Naive B cell (primary cell): ENCODE results near the gene SPART. TPM values are rescaled to one million over a fixed set of nuclear protein-coding genes. Genes with fewer than 3 reads are reported as not detected.
A peak's percentile ranks its signal among the peaks of the same experiment; 100 is the strongest.
"Not testable (repeated sequence)": the region's sequence is repeated elsewhere in the genome, so short reads cannot be mapped to it uniquely, and the experiment has no call there.

Experiments used
- ATAC-seq, 2 donors: fragments of 150-1000 bp; cut with Tn5 transposase; 2 replicates each; pipeline ENCODE4 v1.10.0; 2021; ENCODE audit warnings: low read depth in 2 of 2, mild to moderate bottlenecking in 2 of 2, moderate library complexity in 2 of 2
- DNase-seq: peaks from one replicate; pipeline ENCODE4 v3.0.0; 2022
- H3K27ac Mint-ChIP-seq, 6 donors: one replicate each; pipeline ENCODE4 v1.8.0; 2020 to 2022; ENCODE audit warnings: mild to moderate bottlenecking in 6 of 6, mixed read lengths in 6 of 6, moderate library complexity in 5 of 6, inconsistent platforms in 2 of 6
- H3K27me3 Mint-ChIP-seq, 3 donors: one replicate each; pipeline ENCODE4 v1.8.0; 2021 to 2022; ENCODE audit warnings: mixed read lengths in 3 of 3, mild to moderate bottlenecking in 1 of 3
- H3K36me3 Mint-ChIP-seq, 2 donors: one replicate each; pipeline ENCODE4 v1.8.0; 2020 to 2022; ENCODE audit warnings: mixed read lengths in 2 of 2, inconsistent platforms in 1 of 2, mild to moderate bottlenecking in 1 of 2
- H3K4me1 Mint-ChIP-seq, 3 donors: one replicate each; pipeline ENCODE4 v1.8.0; 2020 to 2022; ENCODE audit warnings: mixed read lengths in 3 of 3, inconsistent platforms in 1 of 3, mild to moderate bottlenecking in 1 of 3, moderate library complexity in 1 of 3
- H3K4me3 Mint-ChIP-seq, 8 donors: one replicate each; pipeline ENCODE4 v1.8.0; 2020 to 2022; ENCODE audit warnings: mild to moderate bottlenecking in 8 of 8, mixed read lengths in 8 of 8, moderate library complexity in 8 of 8, inconsistent platforms in 2 of 8
- H3K9me3 Mint-ChIP-seq, 7 donors: one replicate each; pipeline ENCODE4 v1.8.0; 2020 to 2022; ENCODE audit warnings: mixed read lengths in 7 of 7, mild to moderate bottlenecking in 5 of 7, inconsistent platforms in 2 of 7, moderate library complexity in 1 of 7
- polyA plus RNA-seq, 6 donors: library from polyadenylated mRNA; unstranded; fragments of 300-500 nt; fragmentation: Illumina TruSeq; gene quantifications; one replicate each; pipeline ENCODE4 v1.2.3, GENCODE V29; 2021; ENCODE audit warnings: low read depth in 6 of 6

The SPART gene
- polyA plus RNA-seq, 6 donors from 2014 or later: 14.7 to 47.9 (median 40.8) TPM

DNA sequence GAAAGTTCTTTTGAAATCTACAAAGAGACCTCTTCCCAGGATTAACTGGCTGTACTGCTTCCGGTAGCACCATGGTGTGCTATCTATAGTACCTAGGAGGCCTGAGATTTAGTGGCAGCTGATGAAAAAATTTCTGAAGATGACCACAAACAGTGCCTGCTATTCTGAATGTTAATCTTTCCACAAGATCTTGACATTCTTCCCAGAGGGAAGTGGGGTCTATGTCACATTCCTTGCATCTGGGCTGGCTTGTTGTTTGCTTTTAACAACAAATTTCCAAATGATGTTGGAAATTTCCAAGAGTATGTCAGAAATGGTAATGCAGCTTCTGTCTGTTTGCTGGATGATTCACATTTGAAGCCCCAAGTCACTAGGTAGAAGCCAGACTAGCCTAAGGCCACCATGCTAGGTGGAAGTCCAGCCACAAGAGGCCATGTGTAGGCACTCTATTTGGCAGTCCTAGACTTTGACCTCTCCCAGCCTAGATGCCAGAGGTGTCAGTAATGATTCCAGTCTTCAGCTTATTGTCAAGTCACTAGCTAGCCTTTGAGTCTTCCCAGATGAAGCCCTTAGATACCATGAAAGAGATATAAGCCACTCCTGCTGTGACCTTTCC, 22.1 kb downstream of the SPART start:
- peaks cover 0 to 4% (median 4%) of the 10 kb centered on the region in 3 donors for H3K4me1 Mint-ChIP-seq
- no peak overlapping the region for H3K27ac Mint-ChIP-seq
- ATAC-seq: no peak
- DNase-seq: no peak
- no peaks in the 10 kb centered on the region for H3K27me3 Mint-ChIP-seq
- H3K36me3 Mint-ChIP-seq: peaks cover 25 to 45% of the 10 kb centered on the region in 2 donors
- H3K4me3 Mint-ChIP-seq: no peak overlapping the region
- no peaks in the 10 kb centered on the region for H3K9me3 Mint-ChIP-seq

- Mint-ChIP-seq H3K4me1 (peaks cover 0 to 4% (median 4%) of the 10 kb centered on the region in 3 donors), H3K27ac (no peak overlapping the region), H3K27me3 (no peaks in the 10 kb centered on the region), H3K9me3 (no peaks in the 10 kb centered on the region), H3K36me3 (peaks cover 18 to 39% of the 10 kb centered on the region in 2 donors), H3K4me3 (no peak overlapping the region)
- DNase-seq: no peak
- ATAC-seq: no peak
These were observed 22.8 kb downstream of the SPART start for GRCh38 chr13:36323408-36323807.

- H3K9me3 Mint-ChIP-seq, H3K4me1 Mint-ChIP-seq, H3K4me3 Mint-ChIP-seq, H3K27me3 Mint-ChIP-seq, DNase-seq, ATAC-seq: not testable (repeated sequence)
- peaks cover 11 to 34% of the 10 kb centered on the region in 2 donors for H3K36me3 Mint-ChIP-seq
- peak overlapping the region in 1 of 6 donors; percentile 2 for H3K27ac Mint-ChIP-seq
These were observed 26.4 kb downstream of the SPART start for GRCh38 chr13:36319793-36320192.

- Mint-ChIP-seq H3K36me3 (peaks cover 25 to 34% of the 10 kb centered on the region in 2 donors), H3K9me3 (peaks cover 0 to 3% (median 0%) of the 10 kb centered on the region in 7 donors), H3K4me1 (no peaks in the 10 kb centered on the region), H3K4me3 (no peak overlapping the region), H3K27ac (peak overlapping the region in 1 of 6 donors; percentile 2), H3K27me3 (no peaks in the 10 kb centered on the region)
- no peak for DNase-seq
- no peak for ATAC-seq
These were observed 32.9 kb downstream of the SPART start for GRCh38 chr13:36313047-36313969.

DNA sequence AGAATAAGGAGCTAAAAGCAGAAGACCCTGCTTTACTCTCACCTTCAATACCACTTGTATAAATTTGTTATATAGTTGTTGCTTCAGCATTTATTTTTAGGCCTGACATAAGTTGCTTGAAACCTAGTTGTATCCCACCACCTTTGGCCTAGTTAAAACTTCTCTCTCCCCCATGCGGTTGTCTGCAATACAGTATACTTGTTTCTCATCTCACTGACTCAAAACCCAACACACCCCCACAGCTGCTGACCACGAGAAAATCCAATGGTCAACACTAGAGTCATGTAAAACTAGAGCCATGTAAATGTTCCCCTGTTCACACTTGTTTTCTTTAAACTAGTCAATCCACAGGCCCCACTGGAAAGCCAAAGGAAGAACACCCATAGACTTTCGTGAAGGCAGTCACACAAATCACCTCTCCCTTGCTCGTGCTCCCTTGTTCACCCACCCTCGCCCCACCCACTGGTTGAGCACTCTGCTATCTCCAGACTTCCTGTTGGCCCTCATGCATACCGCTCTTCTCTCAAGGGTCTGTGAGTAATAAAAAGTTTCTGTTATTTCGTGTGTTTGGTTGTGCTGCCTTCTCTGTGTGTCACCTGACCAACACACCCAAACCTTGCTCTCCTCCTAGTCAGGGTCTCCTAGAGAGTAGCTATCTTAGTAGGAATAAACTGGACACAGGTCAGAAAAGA, 35.6 kb downstream of the SPART start:
- DNase-seq: no peak
- ATAC-seq: no peak
- H3K9me3 Mint-ChIP-seq: peaks cover 0 to 3% (median 0%) of the 10 kb centered on the region in 7 donors
- no peak overlapping the region for H3K27ac Mint-ChIP-seq
- H3K36me3 Mint-ChIP-seq: peaks cover 25 to 34% of the 10 kb centered on the region in 2 donors
- no peaks in the 10 kb centered on the region for H3K4me1 Mint-ChIP-seq
- H3K4me3 Mint-ChIP-seq: no peak overlapping the region
- no peaks in the 10 kb centered on the region for H3K27me3 Mint-ChIP-seq

GRCh38 chr13:36302289-36302688, 43.9 kb downstream of the SPART start:
- Mint-ChIP-seq H3K4me3 (no peak overlapping the region), H3K4me1 (peaks cover 0 to 11% (median 6%) of the 10 kb centered on the region in 3 donors), H3K27me3 (peaks cover 4 to 14% (median 10%) of the 10 kb centered on the region in 3 donors), H3K9me3 (no peaks in the 10 kb centered on the region), H3K36me3 (peaks cover 0 to 4% of the 10 kb centered on the region in 2 donors), H3K27ac (no peak overlapping the region)
- ATAC-seq (no peak), DNase-seq (no peak)

DNA sequence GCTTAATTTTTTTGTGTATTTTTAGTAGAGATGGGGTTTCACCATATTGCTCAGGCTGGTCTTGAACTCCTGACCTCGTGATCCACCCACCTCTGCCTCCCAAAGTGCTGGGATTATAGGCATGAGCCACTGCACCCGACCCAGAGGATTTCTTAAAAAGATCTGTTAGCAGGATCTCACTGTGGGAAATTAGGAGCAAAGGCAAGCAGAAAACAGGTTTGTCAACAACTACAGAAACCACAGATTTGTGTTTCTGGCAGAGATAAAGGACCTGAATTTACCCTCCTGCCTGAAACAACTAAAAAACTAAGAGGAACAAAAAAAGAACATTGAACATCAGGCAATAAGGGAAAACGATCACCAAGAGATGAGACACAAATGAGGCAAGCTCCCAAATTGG, 46.7 kb downstream of the SPART start:
- Mint-ChIP-seq H3K4me3 (peak overlapping the region in 2 of 8 donors; percentile 4 to 31), H3K27ac (peak overlapping the region in 1 of 6 donors; percentile 35), H3K4me1 (peaks cover 0 to 16% (median 6%) of the 10 kb centered on the region in 3 donors), H3K27me3 (peaks cover 10 to 18% (median 16%) of the 10 kb centered on the region in 3 donors)
- not testable (repeated sequence) for ATAC-seq, H3K9me3 Mint-ChIP-seq, H3K36me3 Mint-ChIP-seq, DNase-seq

DNA sequence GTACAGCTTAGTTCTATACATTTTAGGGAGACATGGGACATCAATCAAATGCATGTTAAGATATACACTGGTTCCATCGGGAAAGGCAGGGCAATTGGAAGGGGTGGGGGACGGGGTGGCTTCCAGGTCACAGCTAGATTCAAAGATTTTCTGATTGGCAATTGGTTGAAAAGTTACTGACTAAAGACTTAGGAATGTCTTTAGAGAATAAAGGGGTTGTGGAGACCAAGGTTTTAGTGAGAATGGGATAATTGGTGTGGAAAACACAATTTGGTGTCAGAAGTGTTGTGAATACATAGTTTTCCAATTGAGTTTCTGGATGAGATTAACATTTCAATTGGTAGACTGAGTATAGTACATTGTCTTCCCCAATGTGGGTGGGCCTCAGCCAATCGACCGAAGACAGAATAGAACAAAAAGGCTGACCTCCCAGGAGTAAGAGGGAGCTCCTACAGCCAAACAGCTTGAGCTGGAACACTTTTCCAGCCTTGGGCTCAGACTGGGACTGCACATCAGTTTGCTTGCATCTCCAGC, 47.6 kb downstream of the SPART start:
- no peak for DNase-seq
- H3K9me3 Mint-ChIP-seq: no peaks in the 10 kb centered on the region
- ATAC-seq: no peak
- H3K27me3 Mint-ChIP-seq: peaks cover 16 to 18% (median 17%) of the 10 kb centered on the region in 3 donors
- H3K36me3 Mint-ChIP-seq: no peaks in the 10 kb centered on the region
- peak overlapping the region in 2 of 6 donors; percentile 16 to 39 for H3K27ac Mint-ChIP-seq
- H3K4me1 Mint-ChIP-seq: peaks cover 0 to 16% (median 6%) of the 10 kb centered on the region in 3 donors
- H3K4me3 Mint-ChIP-seq: peak overlapping the region; percentile 69 to 95 (median 90)

- Mint-ChIP-seq H3K9me3 (no peaks in the 10 kb centered on the region), H3K36me3 (no peaks in the 10 kb centered on the region), H3K27me3 (peaks cover 16 to 27% (median 17%) of the 10 kb centered on the region in 3 donors), H3K4me1 (peaks cover 0 to 16% (median 6%) of the 10 kb centered on the region in 3 donors), H3K4me3 (peak within 1 kb of the TSS; percentile 84 to 95 (median 91)), H3K27ac (peak within 1 kb of the TSS in 5 of 6 donors; percentile 39 to 89 (median 80))
- ATAC-seq (peak; percentile 94 to 95), DNase-seq (peak; percentile 76)
These were observed 48.5 kb downstream of the SPART start, which contains the start of gene CCDC169 for GRCh38 chr13:36297366-36298338. CCDC169 (minus strand) TSS chr13:36297814; CDS start chr13:36297719, 95 bp downstream.

- peaks cover 16 to 24% (median 17%) of the 10 kb centered on the region in 3 donors for H3K27me3 Mint-ChIP-seq
- no peak for ATAC-seq
- H3K9me3 Mint-ChIP-seq: peaks cover 0 to 10% (median 4%) of the 10 kb centered on the region in 7 donors
- no peaks in the 10 kb centered on the region for H3K36me3 Mint-ChIP-seq
- DNase-seq: no peak
- no peak overlapping the region for H3K4me3 Mint-ChIP-seq
- H3K27ac Mint-ChIP-seq: no peak overlapping the region
- peaks cover 0 to 16% (median 6%) of the 10 kb centered on the region in 3 donors for H3K4me1 Mint-ChIP-seq
These were observed 52.1 kb downstream of the SPART start for GRCh38 chr13:36294096-36294495.

DNA sequence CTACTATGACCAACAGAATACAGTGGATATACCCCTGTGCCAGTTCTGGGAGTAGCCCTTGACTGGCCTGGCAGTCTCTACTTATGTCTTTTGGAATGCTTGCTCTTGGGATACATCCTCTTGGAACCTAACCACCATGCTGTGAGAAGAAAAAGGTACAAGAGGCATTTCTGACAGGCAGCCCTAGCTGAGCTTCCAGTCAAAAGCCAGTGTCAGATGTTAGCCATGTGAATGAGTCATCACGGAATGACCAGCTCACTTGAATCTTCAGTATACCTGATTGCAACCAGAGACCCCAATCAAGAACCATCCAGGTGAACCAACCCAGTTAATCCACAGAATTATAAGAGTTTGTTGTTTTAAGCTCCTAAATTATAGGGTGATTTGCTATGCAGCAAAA, 52.7 kb downstream of the SPART start:
- DNase-seq: no peak
- Mint-ChIP-seq H3K27me3 (peaks cover 14 to 20% (median 14%) of the 10 kb centered on the region in 3 donors), H3K36me3 (no peaks in the 10 kb centered on the region), H3K4me1 (peaks cover 0 to 15% (median 4%) of the 10 kb centered on the region in 3 donors), H3K9me3 (peaks cover 0 to 10% (median 4%) of the 10 kb centered on the region in 7 donors), H3K4me3 (no peak overlapping the region), H3K27ac (no peak overlapping the region)
- ATAC-seq: no peak

DNA sequence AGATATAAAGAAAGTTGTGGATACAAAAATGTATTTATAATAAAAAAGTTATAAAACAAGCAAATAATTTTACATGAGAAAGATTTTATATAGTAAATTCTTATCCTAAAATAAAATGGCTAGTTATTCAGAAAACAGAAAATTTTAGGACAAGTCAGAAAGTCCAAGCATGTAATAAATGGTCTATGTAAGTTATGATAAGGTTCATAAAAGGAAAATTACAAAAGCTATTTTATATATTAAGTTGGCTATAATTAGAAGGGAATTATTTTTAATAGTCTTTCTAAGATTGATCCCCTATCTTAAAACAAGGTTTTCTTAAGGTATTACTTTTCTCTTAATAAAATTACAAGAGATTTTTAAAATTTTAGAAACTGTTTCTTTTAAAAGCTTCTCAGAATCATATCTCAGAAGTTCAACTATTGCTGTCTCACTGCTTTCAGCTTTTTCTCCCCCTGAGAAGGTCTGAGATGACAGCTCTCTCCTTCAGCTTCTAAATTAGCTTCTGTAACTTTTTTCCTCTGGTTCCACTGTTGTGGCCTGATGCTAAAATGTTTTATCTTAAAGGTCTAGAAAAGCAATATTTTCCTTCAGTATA, 57.3 kb downstream of the SPART start:
- DNase-seq: no peak
- Mint-ChIP-seq H3K36me3 (no peaks in the 10 kb centered on the region), H3K27me3 (peaks cover 11 to 19% (median 11%) of the 10 kb centered on the region in 3 donors), H3K4me3 (no peak overlapping the region), H3K4me1 (no peaks in the 10 kb centered on the region), H3K27ac (no peak overlapping the region), H3K9me3 (peaks cover 0 to 14% (median 5%) of the 10 kb centered on the region in 7 donors)
- no peak for ATAC-seq
